WI38 (cell line): ENCODE results near the gene STAP1.
"Not testable (repeated sequence)": the region's sequence is repeated elsewhere in the genome, so short reads cannot be mapped to it uniquely, and the experiment has no call there.

Source experiments
- H3K4me3 ChIP-seq: 2 replicates; pipeline ENCODE4 v1.5.1; 2011; ENCODE audit warnings: low read depth, mild to moderate bottlenecking, control low read depth, low read length
- CTCF ChIP-seq: IDR thresholded peaks from 2 replicates; pipeline ENCODE4 v1.5.1; 2012; ENCODE audit warnings: low read depth, mild to moderate bottlenecking, control low read depth, low read length

STAP1 gene

GRCh38 chr4:67531379-67531962 is 27.1 kb upstream of the STAP1 start:
- no peak overlapping the region for H3K4me3 ChIP-seq
- no peak for TF ChIP-seq CTCF

- not testable (repeated sequence) for H3K4me3 ChIP-seq
Measured at GRCh38 chr4:67532397-67532796, 26.1 kb upstream of the STAP1 start.

GRCh38 chr4:67533112-67533511 is 25.4 kb upstream of the STAP1 start:
- H3K4me3 ChIP-seq: no peak overlapping the region
- TF ChIP-seq CTCF: no peak

- no peak for TF ChIP-seq CTCF
- H3K4me3 ChIP-seq: no peak overlapping the region
Measured at GRCh38 chr4:67535280-67535840, 23.2 kb upstream of the STAP1 start.

- H3K4me3 ChIP-seq: no peak overlapping the region
- no peak for TF ChIP-seq CTCF
Measured at GRCh38 chr4:67539830-67540229, 18.7 kb upstream of the STAP1 start.

GRCh38 chr4:67542076-67542475 is 16.5 kb upstream of the STAP1 start:
- no peak for TF ChIP-seq CTCF
- H3K4me3 ChIP-seq: no peak overlapping the region

GRCh38 chr4:67545199-67546003 is 13.1 kb upstream of the STAP1 start, which contains the start of gene CENPC:
Gene CENPC (minus strand): TSS chr4:67545503. CDS start chr4:67545355, 148 bp downstream.
- H3K4me3 ChIP-seq: peak within 1 kb of the TSS; percentile 88
- no peak for TF ChIP-seq CTCF
